ENCODE data around the gene DHRS4. TPM values are rescaled to one million over a fixed set of nuclear protein-coding genes. Genes with fewer than 3 reads are reported as not detected.

Gene DHRS4
- total and polyA plus RNA-seq, 2 of the 13 experiments (the other 11 are each of a cell fraction or from before 2014, with no cell fraction given) = 23.9 to 45.1 TPM

DNA sequence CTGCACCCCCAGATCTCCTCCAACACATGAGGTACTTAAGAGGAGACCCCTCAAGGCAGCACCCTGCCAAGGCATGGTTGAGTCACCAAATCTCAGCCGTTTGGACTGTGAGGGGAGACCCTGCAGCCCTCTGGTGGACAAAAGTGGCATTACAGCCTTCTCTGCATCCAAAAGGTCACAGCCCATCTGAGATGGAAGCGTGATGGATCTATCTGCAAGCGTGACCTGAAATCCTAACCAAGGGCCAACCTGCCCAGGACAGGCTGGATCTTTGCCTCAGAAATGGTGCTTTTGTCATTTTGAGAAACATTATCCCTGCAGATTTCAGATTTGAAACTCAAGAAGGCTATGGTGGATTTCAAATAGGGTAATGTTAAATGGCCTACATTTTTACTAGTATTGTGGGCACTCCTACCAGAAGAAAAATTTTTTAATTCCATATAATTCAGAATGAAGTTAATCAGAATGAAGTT is 23.7 kb upstream of the DHRS4 start (continued):
- TF ChIP-seq, protein P1, sequence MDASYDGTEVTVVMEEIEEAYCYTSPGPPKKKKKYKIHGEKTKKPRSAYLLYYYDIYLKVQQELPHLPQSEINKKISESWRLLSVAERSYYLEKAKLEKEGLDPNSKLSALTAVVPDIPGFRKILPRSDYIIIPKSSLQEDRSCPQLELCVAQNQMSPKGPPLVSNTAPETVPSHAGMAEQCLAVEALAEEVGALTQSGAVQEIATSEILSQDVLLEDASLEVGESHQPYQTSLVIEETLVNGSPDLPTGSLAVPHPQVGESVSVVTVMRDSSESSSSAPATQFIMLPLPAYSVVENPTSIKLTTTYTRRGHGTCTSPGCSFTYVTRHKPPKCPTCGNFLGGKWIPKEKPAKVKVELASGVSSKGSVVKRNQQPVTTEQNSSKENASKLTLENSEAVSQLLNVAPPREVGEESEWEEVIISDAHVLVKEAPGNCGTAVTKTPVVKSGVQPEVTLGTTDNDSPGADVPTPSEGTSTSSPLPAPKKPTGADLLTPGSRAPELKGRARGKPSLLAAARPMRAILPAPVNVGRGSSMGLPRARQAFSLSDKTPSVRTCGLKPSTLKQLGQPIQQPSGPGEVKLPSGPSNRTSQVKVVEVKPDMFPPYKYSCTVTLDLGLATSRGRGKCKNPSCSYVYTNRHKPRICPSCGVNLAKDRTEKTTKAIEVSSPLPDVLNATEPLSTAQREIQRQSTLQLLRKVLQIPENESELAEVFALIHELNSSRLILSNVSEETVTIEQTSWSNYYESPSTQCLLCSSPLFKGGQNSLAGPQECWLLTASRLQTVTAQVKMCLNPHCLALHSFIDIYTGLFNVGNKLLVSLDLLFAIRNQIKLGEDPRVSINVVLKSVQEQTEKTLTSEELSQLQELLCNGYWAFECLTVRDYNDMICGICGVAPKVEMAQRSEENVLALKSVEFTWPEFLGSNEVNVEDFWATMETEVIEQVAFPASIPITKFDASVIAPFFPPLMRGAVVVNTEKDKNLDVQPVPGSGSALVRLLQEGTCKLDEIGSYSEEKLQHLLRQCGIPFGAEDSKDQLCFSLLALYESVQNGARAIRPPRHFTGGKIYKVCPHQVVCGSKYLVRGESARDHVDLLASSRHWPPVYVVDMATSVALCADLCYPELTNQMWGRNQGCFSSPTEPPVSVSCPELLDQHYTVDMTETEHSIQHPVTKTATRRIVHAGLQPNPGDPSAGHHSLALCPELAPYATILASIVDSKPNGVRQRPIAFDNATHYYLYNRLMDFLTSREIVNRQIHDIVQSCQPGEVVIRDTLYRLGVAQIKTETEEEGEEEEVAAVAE (CRISPR knock-in tag; IDR thresholded peaks at IDR 0.05; ENCODE audit: borderline replicate concordance) = peak; percentile 65; the same call in 1 of the 2 replicates
- 0 out of 2 replicates have a peak, but pooled peaks have one; percentile 28 for TF ChIP-seq ZNF547 (CRISPR knock-in tag; IDR thresholded peaks at IDR 0.05)
- TF ChIP-seq SAP130 (CRISPR knock-in tag; IDR thresholded peaks at IDR 0.05; ENCODE audit: low read depth) = peak; percentile 20; the same call in 1 of the 2 replicates
- peak; percentile 24 for TF ChIP-seq NCOA2 (CRISPR knock-in tag; IDR thresholded peaks at IDR 0.05)
- peak; percentile 30; the same call in 1 of the 2 replicates for TF ChIP-seq NR2F2 (IDR thresholded peaks at IDR 0.05; ENCODE audit: borderline replicate concordance, low read depth)
- TF ChIP-seq MTA3 (CRISPR knock-in tag; IDR thresholded peaks at IDR 0.05) = 0 out of 2 replicates have a peak, but pooled peaks have one; percentile 48
- TF ChIP-seq, protein P2, sequence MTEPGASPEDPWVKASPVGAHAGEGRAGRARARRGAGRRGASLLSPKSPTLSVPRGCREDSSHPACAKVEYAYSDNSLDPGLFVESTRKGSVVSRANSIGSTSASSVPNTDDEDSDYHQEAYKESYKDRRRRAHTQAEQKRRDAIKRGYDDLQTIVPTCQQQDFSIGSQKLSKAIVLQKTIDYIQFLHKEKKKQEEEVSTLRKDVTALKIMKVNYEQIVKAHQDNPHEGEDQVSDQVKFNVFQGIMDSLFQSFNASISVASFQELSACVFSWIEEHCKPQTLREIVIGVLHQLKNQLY (CRISPR knock-in tag; IDR thresholded peaks at IDR 0.05) = 0 out of 2 replicates have a peak, but pooled peaks have one; percentile 35
- TF ChIP-seq HOXD1 (CRISPR knock-in tag; IDR thresholded peaks at IDR 0.05) = no peak
- TF ChIP-seq ZBTB25 (CRISPR knock-in tag; IDR thresholded peaks at IDR 0.05) = 0 out of 2 replicates have a peak, but pooled peaks have one; percentile 33
- TF ChIP-seq NKX3-1 (CRISPR knock-in tag; IDR thresholded peaks at IDR 0.05) = 0 out of 2 replicates have a peak, but pooled peaks have one; percentile 22
- 0 out of 2 replicates have a peak, but pooled peaks have one; percentile 44 for TF ChIP-seq ZFP37 (CRISPR knock-in tag; IDR thresholded peaks at IDR 0.05; ENCODE audit: borderline replicate concordance)
- TF ChIP-seq ZNF335 (CRISPR knock-in tag; IDR thresholded peaks at IDR 0.05) = 0 out of 2 replicates have a peak, but pooled peaks have one; percentile 37
- no peak for TF ChIP-seq NR0B2 (CRISPR knock-in tag; IDR thresholded peaks at IDR 0.05)
- TF ChIP-seq PPARG (CRISPR knock-in tag; conservative IDR thresholded peaks at IDR 0.05) = peak; percentile 61; the same call in 1 of the 2 replicates
- 0 out of 2 replicates have a peak, but pooled peaks have one; percentile 21 for TF ChIP-seq NFE2L2 (IDR thresholded peaks at IDR 0.05; ENCODE audit: low read length)
- peak; percentile 5; the same call in 1 of the 2 replicates for TF ChIP-seq KAT2B (IDR thresholded peaks at IDR 0.05; ENCODE audit: borderline replicate concordance, low read depth, low read length)
- TF ChIP-seq TARDBP (CRISPR knock-in tag; IDR thresholded peaks at IDR 0.05) = peak; percentile 11; the same call in 1 of the 2 replicates
- TF ChIP-seq GATAD2A (CRISPR knock-in tag; IDR thresholded peaks at IDR 0.05) = peak; percentile 45
- 0 out of 2 replicates have a peak, but pooled peaks have one; percentile 37 for TF ChIP-seq MXD4 (CRISPR knock-in tag; IDR thresholded peaks at IDR 0.05)
- TF ChIP-seq ZNF605 (CRISPR knock-in tag; IDR thresholded peaks at IDR 0.05) = peak; percentile 23; the same call in 1 of the 2 replicates
- peak; percentile 31; the same call in 1 of the 2 replicates for TF ChIP-seq YEATS4 (CRISPR knock-in tag; IDR thresholded peaks at IDR 0.05; ENCODE audit: borderline replicate concordance)
- TF ChIP-seq, protein P3, sequence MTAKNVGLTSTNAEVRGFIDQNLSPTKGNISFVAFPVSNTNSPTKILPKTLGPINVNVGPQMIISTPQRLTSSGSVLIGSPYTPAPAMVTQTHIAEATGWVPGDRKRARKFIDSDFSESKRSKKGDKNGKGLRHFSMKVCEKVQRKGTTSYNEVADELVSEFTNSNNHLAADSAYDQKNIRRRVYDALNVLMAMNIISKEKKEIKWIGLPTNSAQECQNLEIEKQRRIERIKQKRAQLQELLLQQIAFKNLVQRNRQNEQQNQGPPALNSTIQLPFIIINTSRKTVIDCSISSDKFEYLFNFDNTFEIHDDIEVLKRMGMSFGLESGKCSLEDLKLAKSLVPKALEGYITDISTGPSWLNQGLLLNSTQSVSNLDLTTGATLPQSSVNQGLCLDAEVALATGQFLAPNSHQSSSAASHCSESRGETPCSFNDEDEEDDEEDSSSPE (CRISPR knock-in tag; IDR thresholded peaks at IDR 0.05) = 0 out of 2 replicates have a peak, but pooled peaks have one; percentile 35
- TF ChIP-seq ZNF567 (CRISPR knock-in tag; IDR thresholded peaks at IDR 0.05; ENCODE audit: borderline replicate concordance) = 0 out of 2 replicates have a peak, but pooled peaks have one; percentile 49
- TF ChIP-seq GABPB1 (CRISPR knock-in tag; IDR thresholded peaks at IDR 0.05) = peak; percentile 41; the same call in 1 of the 2 replicates
